Neuron (in vitro differentiated cells): ENCODE data around the gene WNK2.

Source experiments
- H2AFZ ChIP-seq: one replicate; pipeline ENCODE4 v1.6.1; 2013; ENCODE audit warnings: low read depth, mild to moderate bottlenecking, inconsistent platforms, low read length, moderate library complexity
- H3K27me3 ChIP-seq: one replicate; pipeline ENCODE4 v1.6.1; 2013; ENCODE audit warnings: low read length; ENCODE audit not compliant: insufficient read depth
- H3K36me3 ChIP-seq: one replicate; pipeline ENCODE4 v1.6.1; 2013; ENCODE audit warnings: low read length; ENCODE audit not compliant: insufficient read depth
- H3K4me1 ChIP-seq: one replicate; pipeline ENCODE4 v1.6.1; 2013; ENCODE audit warnings: low read length; ENCODE audit not compliant: insufficient read depth
- H3K4me3 ChIP-seq: 2 replicates; pipeline ENCODE4 v1.5.1; 2013; ENCODE audit warnings: mild to moderate bottlenecking, low read length, moderate library complexity
- H3K9me3 ChIP-seq: one replicate; pipeline ENCODE4 v1.6.1; 2013; ENCODE audit warnings: low read length

WNK2 gene

DNA sequence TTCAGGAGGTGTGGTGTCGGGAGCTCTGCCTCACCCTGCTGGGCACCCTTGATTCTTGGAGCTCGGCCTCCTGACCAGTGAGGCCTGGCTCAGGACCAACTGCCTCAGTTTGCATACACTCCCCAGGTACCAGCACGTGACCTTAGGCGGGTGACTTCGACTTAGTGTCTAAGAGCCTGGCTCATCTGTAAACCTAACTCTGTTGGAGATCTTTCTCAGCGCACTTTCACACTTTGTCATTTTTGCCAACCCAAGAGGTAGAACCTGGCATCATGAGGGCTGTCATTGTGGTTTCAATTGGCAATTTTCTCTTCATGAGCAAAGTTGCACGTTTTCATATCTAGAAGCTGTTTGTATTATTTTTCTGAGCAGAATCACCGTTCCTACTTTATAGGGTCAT, 13.4 kb upstream of the WNK2 start:
- H3K36me3 ChIP-seq, result no peaks in the 10 kb centered on the region
- no peak overlapping the region for H3K4me3 ChIP-seq
- peaks cover 8% of the 10 kb centered on the region for H3K27me3 ChIP-seq
- no peaks in the 10 kb centered on the region for H3K9me3 ChIP-seq
- H2AFZ ChIP-seq, result no peak overlapping the region
- H3K4me1 ChIP-seq, result no peaks in the 10 kb centered on the region

DNA sequence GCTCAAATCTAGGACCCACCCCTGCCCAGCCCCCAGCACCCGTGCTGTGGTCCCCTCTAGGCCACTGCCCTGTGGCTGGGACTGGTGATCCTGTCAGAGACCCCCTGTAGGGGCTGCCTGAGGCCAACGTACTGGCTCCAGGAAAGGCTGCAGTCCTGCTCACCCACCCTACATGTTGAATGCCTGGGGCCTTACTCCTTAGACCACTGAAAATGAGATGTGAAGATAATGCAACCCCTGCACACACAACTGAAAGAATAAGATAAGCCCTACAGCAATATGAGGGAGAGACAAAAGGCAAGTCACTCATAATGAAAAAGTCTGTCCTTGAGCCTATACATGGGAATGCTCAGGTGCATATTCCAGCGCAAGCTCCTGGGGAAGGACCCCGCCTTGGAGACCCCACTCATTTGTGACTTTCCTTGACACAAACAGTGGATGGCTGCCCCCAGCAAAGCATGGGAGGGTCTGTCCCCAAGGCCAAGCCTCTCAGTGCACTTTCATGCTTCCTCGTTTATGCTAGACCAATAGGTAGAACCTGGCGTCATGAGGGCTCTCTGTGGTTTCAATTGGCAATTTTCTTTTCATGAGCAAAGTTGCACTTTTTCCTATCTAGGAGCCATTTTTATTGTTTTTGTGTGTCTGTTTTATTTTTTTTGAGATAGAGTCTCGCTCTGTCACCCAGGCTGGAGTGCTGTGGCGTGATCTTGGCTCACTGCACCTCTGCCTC, 12.5 kb upstream of the WNK2 start:
- Histone ChIP-seq H3K9me3 (no peaks in the 10 kb centered on the region), H2AFZ (no peak overlapping the region), H3K4me3 (no peak overlapping the region), H3K36me3 (no peaks in the 10 kb centered on the region), H3K27me3 (peaks cover 8% of the 10 kb centered on the region), H3K4me1 (no peaks in the 10 kb centered on the region)

DNA sequence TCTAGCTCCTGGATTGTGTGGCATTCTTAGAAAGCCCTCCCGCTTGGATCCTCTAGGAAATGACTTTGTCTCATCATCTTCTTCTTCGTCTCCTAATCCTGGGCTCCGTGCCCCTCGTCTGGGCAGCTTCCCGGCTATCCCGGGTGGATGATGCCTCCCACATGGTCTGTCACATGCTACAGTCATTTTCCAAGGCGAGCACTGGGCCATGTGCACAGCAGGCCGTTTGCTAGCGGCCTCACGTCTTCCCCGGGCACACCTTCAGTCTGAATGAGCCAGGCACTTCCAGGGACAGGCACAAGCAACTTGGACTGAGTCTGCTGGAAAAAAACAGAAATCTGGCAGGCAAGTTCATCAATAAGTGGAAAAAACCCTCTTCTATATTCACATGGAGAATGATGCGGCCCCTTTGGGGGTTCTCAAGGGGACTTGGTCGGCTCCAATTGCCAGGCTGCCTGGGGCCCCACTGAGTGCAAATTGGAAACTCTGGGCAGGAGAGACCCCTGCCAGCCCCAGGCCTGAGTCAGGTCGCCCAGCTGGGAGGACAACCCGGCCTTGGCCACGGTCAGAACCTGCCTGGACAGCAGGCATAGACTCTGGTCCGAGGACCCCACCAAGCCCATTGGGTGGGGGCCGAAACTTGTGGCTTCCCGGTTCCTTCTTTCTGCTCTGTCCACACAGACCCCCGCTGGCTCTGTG, 11.1 kb upstream of the WNK2 start:
- no peak overlapping the region for H2AFZ ChIP-seq
- H3K4me3 ChIP-seq, result no peak overlapping the region
- no peaks in the 10 kb centered on the region for H3K9me3 ChIP-seq
- peaks cover 11% of the 10 kb centered on the region for H3K27me3 ChIP-seq
- H3K4me1 ChIP-seq, result no peaks in the 10 kb centered on the region
- H3K36me3 ChIP-seq, result no peaks in the 10 kb centered on the region

DNA sequence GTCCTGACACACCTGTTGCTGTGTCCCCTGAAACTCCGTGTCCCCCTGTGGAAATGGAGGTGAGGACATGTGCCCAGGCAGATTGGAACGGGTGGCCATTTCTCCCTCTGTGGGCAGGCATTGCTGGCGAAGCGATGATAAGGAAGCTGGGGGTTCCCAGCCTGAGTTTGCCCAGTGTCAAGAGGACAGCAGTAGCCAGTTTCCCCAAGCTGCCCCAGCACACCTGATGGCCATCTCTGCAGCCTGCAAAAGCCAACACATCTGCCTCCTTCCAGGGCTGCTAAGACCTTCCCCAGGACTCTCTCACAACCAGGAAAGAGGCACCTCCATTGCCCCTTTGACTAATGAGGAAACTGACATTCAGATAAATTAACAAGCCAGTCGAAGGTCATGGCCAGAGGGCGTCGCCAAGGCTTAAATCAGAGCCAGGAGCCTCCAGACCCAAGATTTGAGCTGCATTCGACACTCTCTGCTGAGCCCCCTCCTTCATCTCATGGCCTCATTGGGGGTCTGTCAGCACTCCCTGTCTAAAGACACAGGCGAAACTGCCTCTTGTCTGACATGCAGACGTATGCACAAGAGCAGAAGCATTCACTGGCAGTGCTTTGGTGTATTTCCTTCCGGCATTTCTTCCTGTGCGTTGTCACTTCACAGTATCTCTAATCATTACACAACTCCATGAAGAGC, 10.4 kb upstream of the WNK2 start:
- Histone ChIP-seq H3K4me3 (no peak overlapping the region), H3K4me1 (no peaks in the 10 kb centered on the region), H3K36me3 (no peaks in the 10 kb centered on the region), H2AFZ (no peak overlapping the region), H3K27me3 (peaks cover 17% of the 10 kb centered on the region), H3K9me3 (no peaks in the 10 kb centered on the region)

DNA sequence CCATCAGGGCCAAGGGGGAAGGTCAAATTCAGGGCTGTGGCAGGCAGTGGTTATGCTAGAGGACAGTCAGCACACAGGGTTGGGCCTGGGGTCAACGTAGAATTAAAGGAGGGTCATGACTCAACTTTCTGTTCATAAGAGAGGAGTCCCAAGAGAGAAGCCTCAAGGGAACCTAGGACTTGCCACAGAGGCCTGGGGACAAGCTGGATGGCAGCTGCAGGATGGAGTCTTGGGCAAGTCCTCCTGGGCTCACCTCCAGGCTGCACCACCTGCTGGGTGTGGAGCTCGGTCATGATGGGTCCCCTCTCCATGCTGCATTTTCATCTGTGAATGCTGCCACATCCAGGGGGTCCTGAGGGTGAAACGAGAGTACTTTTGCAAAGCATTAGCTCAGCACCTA, 9.0 kb upstream of the WNK2 start:
- Histone ChIP-seq H3K4me1 (no peaks in the 10 kb centered on the region), H2AFZ (no peak overlapping the region), H3K36me3 (no peaks in the 10 kb centered on the region), H3K27me3 (peaks cover 25% of the 10 kb centered on the region), H3K4me3 (no peak overlapping the region), H3K9me3 (no peaks in the 10 kb centered on the region)

DNA sequence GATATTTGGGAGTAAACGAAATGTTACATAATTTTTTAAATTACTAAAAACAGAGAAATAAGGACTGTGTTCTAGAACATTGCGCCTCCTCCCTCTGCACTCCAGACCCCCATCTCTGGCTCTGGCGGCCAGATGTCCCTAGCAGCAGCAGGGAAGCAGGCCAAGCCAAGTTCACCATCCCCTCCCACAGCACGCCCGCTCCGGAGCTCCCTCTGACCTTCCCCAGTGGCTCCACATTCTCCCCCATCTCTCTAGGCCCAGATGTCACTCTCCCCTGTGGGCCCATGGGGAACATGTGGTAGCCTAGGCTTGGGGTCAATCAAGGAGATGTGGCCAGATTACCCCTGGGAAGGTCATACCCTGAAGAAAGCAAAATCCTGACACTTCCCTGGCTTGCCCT, 6.3 kb upstream of the WNK2 start:
- H3K27me3 ChIP-seq, result peaks cover 47% of the 10 kb centered on the region
- H3K4me1 ChIP-seq, result no peaks in the 10 kb centered on the region
- peaks cover 6% of the 10 kb centered on the region for H3K9me3 ChIP-seq
- no peaks in the 10 kb centered on the region for H3K36me3 ChIP-seq
- no peak overlapping the region for H2AFZ ChIP-seq
- H3K4me3 ChIP-seq, result no peak overlapping the region

DNA sequence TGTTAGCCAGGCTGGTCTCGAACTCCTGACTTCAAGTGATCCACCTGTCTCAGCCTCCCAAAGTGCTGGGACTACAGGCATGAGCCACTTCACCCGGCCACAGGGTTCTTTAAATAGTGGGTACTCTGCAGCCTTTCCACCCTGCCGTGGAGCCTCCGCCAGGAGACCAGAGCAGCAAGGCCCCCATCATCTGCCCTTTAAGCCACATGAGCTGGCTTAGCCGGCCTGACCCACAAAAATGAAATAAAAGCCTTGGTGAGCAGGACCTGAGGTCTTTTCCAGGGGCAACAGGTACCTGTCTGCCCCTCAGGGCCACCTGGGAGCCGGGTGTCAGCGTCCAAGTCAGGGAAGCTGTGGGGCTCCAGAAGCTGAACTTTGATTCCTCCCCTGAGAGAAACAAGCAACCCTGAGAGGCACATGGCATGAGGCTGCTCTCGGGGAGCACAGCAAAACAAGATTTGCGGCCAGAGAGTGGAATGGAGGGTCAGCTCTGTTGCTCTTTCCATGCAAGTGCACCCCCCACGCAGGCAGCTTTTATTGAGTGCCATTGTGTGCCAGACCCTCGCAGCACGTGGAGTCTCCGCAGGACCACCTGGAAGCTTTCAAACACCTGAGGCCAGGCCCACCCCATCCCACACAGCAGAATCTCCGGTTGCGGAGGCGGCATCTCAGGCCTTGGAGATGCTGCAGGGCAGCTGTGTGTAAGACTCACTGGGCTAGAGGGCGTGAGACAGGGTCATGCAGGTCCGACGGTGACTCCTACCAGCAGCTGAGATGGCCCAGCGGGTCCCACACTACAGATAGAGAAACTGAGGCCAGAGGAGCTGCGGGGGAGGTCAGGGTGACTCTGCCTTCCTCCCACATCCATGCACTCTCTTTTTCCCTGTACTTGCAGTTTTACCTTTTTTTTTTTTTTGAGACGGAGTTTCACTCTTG, 4.8 kb upstream of the WNK2 start:
- Histone ChIP-seq H3K9me3 (peaks cover 6% of the 10 kb centered on the region), H3K36me3 (no peaks in the 10 kb centered on the region), H2AFZ (no peak overlapping the region), H3K4me3 (no peak overlapping the region), H3K4me1 (no peaks in the 10 kb centered on the region), H3K27me3 (peaks cover 51% of the 10 kb centered on the region)

DNA sequence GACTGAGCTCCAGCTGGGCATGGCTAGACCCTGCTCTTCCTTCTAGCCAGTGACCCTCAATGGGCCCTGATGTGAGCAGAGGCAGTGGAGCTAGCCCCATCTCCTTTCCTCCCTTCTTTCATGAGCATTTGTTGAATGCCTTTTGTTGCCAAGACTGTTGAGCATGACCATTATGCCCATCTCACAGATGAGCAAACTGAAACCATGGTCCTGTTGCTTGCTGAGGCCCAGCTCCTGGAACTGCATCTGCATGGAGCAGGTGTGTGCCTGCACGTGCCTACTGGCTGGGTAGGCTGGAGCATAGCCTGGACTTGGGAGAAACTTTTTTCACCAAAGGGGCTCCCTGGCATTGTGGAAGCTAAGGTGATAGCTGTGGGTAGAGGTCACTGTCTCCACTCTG, 3.0 kb upstream of the WNK2 start:
- H3K4me3 ChIP-seq, result no peak overlapping the region
- H2AFZ ChIP-seq, result no peak overlapping the region
- H3K9me3 ChIP-seq, result peaks cover 6% of the 10 kb centered on the region
- H3K36me3 ChIP-seq, result no peaks in the 10 kb centered on the region
- peaks cover 56% of the 10 kb centered on the region for H3K27me3 ChIP-seq
- peaks cover 5% of the 10 kb centered on the region for H3K4me1 ChIP-seq

DNA sequence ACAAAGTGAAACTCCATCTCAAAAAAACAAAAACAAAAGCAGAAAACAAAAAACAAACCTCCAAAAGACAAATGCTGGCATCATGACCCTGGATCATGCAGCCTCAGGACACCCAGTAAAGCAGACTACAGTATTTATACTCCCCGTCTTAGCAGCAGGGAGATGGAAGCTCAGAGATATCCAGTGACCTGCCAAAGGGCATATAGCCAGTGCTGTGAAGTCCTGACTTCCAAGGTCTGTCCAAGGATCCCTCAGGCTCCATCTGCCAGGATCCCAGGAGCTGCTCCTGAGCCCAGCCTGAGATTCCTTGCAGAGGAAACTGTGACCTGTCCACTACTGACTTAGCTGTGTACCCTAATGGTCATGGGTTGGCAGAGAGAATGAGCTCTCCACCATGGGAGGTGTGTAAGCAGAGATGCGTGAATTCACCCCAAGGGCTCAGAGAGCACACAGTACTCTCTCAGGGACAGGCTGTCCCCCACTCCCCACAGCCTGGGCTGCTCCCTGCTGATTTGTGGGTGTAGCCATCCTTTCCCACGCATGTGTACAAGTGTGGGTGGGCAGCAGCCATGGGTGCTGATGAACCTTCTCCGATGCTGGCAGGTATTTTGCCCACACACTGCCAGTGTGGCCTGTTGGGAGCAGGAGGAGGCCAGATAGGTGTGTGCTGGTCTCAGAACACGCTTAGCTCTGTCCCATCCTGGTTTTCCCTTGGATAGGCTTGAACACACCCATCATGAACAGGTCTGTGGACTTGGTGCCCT, 2.1 kb upstream of the WNK2 start:
- H3K9me3 ChIP-seq, result peaks cover 6% of the 10 kb centered on the region
- no peak overlapping the region for H3K4me3 ChIP-seq
- no peaks in the 10 kb centered on the region for H3K36me3 ChIP-seq
- H2AFZ ChIP-seq, result no peak overlapping the region
- H3K4me1 ChIP-seq, result peaks cover 12% of the 10 kb centered on the region
- H3K27me3 ChIP-seq, result peaks cover 57% of the 10 kb centered on the region

DNA sequence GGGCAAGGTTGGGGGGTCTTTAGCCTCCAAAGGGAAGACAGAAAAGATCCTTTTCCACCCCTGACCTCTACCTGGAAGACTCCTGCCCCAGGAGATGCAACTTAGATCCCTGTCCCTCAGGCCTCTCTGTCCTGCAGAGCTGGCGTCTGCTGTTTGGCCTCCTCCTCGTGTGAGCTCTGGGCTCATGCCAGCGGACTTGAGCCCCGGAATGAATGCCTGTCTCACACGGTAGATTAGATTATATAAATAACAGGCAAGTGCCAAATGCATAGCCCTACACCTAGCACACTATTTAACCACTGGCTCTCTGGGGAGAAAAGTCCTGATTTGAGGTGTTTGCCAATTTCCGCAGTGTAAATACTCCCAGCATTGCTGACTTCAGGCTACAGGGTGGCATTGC, 1.4 kb upstream of the WNK2 start:
- peaks cover 12% of the 10 kb centered on the region for H3K4me1 ChIP-seq
- H3K36me3 ChIP-seq, result no peaks in the 10 kb centered on the region
- H3K27me3 ChIP-seq, result peaks cover 57% of the 10 kb centered on the region
- no peak overlapping the region for H3K4me3 ChIP-seq
- no peak overlapping the region for H2AFZ ChIP-seq
- peaks cover 6% of the 10 kb centered on the region for H3K9me3 ChIP-seq

DNA sequence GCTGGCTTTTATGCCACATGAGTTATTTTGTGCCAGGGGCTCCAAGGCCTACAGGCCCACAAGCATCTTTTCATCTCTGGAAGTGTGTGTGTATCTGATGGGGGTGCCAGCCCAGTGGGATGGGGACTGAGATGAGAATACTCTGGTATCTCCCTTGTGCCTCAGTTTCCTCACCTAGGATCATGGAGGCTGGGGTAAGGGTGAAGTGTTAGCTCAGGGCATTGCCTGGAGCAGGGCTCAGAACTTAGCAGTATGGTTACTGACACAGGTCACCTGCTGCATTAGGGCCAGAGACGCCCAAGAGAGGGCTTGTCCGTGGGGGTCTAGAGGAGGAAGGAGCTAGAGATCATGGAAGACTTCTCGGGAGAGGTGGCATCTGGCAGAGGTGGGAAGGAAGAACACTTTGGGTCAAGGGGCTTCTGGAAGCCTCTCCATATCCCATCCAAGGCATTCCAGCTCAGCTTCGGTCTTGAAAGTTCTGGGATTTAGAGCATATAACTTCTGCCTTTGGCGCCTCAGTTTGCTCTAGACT, 742 bp upstream of the WNK2 start:
- Histone ChIP-seq H3K9me3 (peaks cover 6% of the 10 kb centered on the region), H2AFZ (no peak overlapping the region), H3K4me3 (no peak overlapping the region), H3K4me1 (peaks cover 12% of the 10 kb centered on the region), H3K36me3 (no peaks in the 10 kb centered on the region), H3K27me3 (peaks cover 55% of the 10 kb centered on the region)
